Stimulated activated naive CD4-positive, alpha-beta T cell (primary cell): ENCODE data around the gene GCC1.

Source experiments
- DNase-seq, 6 experiments: peaks; one replicate each; lab custom pipeline; 2025; lab: John Stamatoyannopoulos, UW

GCC1 gene

GRCh38 chr7:127536394-127536691 lies 49.1 kb downstream of the GCC1 start:
- no peak for DNase-seq

GRCh38 chr7:127535546-127536393 lies 49.6 kb downstream of the GCC1 start:
- no peak for DNase-seq

- no peak for DNase-seq
Measured at GRCh38 chr7:127534636-127535035, 50.8 kb downstream of the GCC1 start.

GRCh38 chr7:127532736-127533135 lies 52.7 kb downstream of the GCC1 start:
- DNase-seq: no peak

- no peak for DNase-seq
Measured at GRCh38 chr7:127532151-127532550, 53.2 kb downstream of the GCC1 start.
